Measurements from ENCODE around the gene MAP3K14.

MAP3K14 gene

DNA sequence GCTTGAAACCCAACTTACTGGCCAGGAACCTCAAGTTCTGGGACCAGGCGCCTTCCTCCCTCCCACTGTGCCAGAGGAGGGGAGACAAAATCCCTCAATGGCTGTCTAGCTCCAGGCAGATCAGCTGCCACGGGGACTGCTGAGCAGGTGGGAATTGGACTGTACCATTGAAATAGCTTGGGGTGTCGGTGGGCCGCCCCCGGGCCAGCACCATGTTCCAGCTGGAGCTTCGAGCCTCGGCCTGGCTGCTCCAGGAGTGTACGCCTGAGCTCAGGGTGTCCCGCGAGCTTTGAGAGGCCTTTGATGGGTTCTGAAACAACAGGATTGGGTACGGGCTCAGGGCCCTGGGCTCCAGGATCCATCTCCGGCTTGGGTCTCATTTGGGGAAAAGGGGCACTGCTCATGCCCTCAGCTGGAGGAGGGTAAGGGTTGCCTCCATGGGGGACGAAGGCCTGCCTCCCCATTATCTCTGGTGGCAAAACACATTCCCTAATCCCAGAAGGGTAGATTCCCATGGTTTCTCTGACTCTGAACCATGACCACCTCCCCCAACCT lies 50.4 kb downstream of the MAP3K14 start:
- DNase-seq (ENCODE audit: low read depth), result no peak
- TF ChIP-seq, protein P1, sequence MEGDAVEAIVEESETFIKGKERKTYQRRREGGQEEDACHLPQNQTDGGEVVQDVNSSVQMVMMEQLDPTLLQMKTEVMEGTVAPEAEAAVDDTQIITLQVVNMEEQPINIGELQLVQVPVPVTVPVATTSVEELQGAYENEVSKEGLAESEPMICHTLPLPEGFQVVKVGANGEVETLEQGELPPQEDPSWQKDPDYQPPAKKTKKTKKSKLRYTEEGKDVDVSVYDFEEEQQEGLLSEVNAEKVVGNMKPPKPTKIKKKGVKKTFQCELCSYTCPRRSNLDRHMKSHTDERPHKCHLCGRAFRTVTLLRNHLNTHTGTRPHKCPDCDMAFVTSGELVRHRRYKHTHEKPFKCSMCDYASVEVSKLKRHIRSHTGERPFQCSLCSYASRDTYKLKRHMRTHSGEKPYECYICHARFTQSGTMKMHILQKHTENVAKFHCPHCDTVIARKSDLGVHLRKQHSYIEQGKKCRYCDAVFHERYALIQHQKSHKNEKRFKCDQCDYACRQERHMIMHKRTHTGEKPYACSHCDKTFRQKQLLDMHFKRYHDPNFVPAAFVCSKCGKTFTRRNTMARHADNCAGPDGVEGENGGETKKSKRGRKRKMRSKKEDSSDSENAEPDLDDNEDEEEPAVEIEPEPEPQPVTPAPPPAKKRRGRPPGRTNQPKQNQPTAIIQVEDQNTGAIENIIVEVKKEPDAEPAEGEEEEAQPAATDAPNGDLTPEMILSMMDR (IDR thresholded peaks at IDR 0.05; ENCODE audit: insufficient read depth, low read depth, low read length, missing control alignments), result no peak
- no peak overlapping the region for H3K4me3 ChIP-seq (ENCODE audit: low read length)

DNA sequence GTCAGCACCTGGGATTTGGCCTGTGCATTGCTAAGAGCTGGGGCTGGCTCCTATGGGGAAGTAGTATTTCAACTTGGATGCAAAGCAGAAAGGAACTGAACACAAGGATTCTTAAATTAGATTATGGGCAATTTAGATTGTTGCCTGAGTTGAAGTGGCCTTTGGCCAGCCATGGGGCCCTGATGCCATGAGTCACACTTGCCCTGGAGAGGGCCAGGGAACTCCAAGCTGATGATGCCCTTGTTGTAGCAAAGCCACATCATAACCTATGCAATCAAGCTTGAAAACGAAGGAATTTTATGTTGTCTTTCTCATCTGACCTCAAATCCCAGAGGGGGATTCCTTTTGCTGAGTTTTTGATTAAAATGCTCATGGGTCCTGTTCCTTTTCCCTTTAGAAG lies 51.0 kb downstream of the MAP3K14 start:
- TF ChIP-seq, protein P1 (IDR thresholded peaks at IDR 0.05; ENCODE audit: insufficient read depth, low read depth, low read length, missing control alignments), result no peak
- H3K4me3 ChIP-seq (ENCODE audit: low read length), result no peak overlapping the region
- DNase-seq (ENCODE audit: low read depth), result no peak

DNA sequence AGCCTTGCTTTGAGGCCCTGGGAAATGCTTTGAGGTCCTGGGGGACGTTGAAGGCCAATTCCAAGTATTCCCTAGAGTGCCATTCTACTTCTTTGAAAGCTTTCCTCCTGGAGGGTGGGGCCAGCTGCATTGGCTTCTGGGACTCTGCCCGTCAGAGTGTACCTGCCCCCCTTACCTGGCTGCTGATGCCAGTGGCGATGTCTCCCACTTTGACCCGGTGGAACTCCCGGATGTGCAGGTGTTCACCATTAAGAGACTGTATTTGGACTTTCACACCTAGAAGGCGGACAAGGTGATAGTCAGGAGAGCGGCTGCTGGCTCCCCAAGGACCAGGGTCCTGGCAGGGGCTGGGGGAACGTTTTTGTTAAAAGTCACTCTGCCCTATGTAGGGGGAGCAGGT lies 51.8 kb downstream of the MAP3K14 start:
- DNase-seq (ENCODE audit: low read depth), result no peak
- TF ChIP-seq, protein P1 (IDR thresholded peaks at IDR 0.05; ENCODE audit: insufficient read depth, low read depth, low read length, missing control alignments), result no peak
- H3K4me3 ChIP-seq (ENCODE audit: low read length), result no peak overlapping the region

DNA sequence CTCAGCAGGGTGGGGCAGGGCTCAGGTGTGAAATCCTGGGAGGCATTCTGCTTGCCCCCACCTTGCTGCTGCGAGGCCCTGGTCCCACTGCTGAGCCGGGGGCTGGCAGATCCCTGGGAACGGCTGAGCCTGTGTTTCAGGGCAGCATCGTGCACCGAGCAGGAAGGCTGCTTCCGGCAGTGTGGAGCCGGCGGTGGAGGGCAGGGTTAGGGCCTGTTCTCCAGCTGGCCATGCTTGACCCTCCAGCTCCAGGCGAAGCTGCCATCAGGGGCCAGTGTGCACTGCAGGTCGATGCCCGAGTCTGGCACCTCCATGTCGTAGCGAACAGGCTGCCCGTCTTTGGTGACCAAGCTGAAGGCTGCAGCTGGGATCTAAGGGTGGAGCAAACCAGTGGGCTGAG lies 52.4 kb downstream of the MAP3K14 start:
- no peak overlapping the region for H3K4me3 ChIP-seq (ENCODE audit: low read length)
- no peak for DNase-seq (ENCODE audit: low read depth)
- TF ChIP-seq, protein P1 (IDR thresholded peaks at IDR 0.05; ENCODE audit: insufficient read depth, low read depth, low read length, missing control alignments), result no peak

DNA sequence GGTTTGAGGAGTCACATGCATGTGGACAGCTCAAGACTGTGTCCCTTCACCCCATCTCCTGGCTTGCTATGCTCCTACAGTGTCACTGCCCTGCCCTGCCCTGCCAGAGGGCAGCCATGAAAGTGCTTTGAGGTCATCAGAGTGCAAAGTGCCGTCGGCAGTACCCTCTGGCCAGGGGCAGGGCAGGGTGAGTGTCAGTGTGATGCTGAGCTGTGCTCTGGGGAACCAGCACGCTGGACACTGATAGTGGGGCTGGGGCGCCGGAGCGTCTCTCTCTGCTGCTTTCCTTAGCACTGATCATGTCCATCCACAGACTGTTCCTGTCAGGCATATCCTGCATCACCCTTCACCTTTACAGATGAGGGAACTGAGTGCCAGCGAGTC lies 53.4 kb downstream of the MAP3K14 start:
- no peak for DNase-seq (ENCODE audit: low read depth)
- H3K4me3 ChIP-seq (ENCODE audit: low read length), result no peak overlapping the region
- TF ChIP-seq, protein P1 (IDR thresholded peaks at IDR 0.05; ENCODE audit: insufficient read depth, low read depth, low read length, missing control alignments), result no peak

DNA sequence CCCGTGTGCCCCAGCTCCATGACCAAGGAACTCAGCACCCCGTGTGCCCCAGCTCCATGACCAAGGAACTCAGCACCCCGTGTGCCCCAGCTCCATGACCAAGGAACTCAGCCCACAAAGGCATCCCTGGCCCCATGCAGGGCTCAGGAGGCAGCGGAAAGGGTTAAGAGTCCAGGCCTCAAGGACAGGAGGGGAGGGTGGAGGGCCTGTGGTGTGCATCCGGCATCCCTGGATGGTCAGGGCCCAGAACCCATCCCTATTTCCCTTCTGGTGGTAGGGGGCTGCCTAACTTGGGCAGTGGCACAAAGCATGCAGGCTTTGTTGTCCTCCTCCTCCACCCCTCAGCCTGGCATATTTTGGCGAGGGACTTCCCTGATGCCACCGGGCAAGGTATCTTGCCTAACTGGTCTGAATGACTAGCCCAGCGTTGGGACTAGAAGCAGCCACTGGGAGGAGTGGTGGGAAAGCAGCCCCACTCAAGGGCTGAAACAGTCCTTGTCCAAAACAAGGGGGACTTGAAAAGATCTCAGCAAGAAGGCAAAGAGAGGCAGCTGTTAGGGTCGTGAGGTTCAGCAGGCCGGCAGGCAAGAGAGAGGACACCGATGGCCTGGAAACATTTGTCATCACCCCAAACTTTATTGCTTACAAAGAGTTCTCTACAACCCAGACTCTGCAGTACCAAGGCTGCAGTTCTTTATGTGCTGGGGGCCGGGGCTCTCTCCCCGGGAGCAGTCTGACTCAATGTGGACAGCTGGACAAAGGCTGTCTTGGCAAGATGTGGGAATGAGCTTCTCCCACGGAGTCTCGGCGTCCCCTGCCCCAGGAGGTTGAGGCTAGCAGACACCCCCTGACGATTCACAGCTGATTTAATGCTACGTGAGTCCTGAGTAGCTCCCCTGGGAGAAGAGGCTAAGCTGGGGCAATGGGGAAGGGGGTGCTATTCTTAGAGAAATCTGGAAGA lies 54.0 kb downstream of the MAP3K14 start:
- peak; percentile 56 for DNase-seq (ENCODE audit: low read depth)
- TF ChIP-seq, protein P1 (IDR thresholded peaks at IDR 0.05; ENCODE audit: insufficient read depth, low read depth, low read length, missing control alignments), result peak; percentile 39
- H3K4me3 ChIP-seq (ENCODE audit: low read length), result no peak overlapping the region
